Suppressor macrophage treated with lipopolysaccharide for 4 hours (primary cell): ENCODE data around the gene PROZ.
A peak's percentile ranks its signal among the peaks of the same experiment; 100 is the strongest.

ENCODE experiments used
- DNase-seq: peaks from one replicate; pipeline ENCODE4 v3.0.0-alpha.2; 2020

The PROZ gene

GRCh38 chr13:113142876-113143275 is 15.6 kb upstream of the PROZ start:
- no peak for DNase-seq

GRCh38 chr13:113143466-113144254 is 14.8 kb upstream of the PROZ start:
- DNase-seq: no peak

GRCh38 chr13:113144255-113144629 is 14.2 kb upstream of the PROZ start:
- DNase-seq: no peak

- DNase-seq: no peak
These were observed 13.0 kb upstream of the PROZ start for GRCh38 chr13:113145496-113145895.

- DNase-seq: no peak
These were observed 12.4 kb upstream of the PROZ start for GRCh38 chr13:113145911-113146598.

- DNase-seq: no peak
These were observed 11.7 kb upstream of the PROZ start for GRCh38 chr13:113146750-113147149.

GRCh38 chr13:113147206-113147605 is 11.2 kb upstream of the PROZ start:
- DNase-seq: no peak

GRCh38 chr13:113148407-113148806 is 10.0 kb upstream of the PROZ start:
- DNase-seq: no peak

GRCh38 chr13:113148940-113149503 is 9.4 kb upstream of the PROZ start:
- DNase-seq: no peak

GRCh38 chr13:113149711-113150549 is 8.5 kb upstream of the PROZ start:
- DNase-seq: no peak

- no peak for DNase-seq
These were observed 7.7 kb upstream of the PROZ start for GRCh38 chr13:113150550-113151365.

- DNase-seq: peak; percentile 60
These were observed 6.4 kb upstream of the PROZ start for GRCh38 chr13:113151745-113152690.

- DNase-seq: no peak
These were observed 5.8 kb upstream of the PROZ start for GRCh38 chr13:113152691-113152983.

GRCh38 chr13:113152984-113153809 is 5.3 kb upstream of the PROZ start:
- DNase-seq: peak; percentile 15

- peak; percentile 70 for DNase-seq
These were observed 4.4 kb upstream of the PROZ start for GRCh38 chr13:113153810-113154748.

- DNase-seq: no peak
These were observed 3.2 kb upstream of the PROZ start for GRCh38 chr13:113155201-113155600.

GRCh38 chr13:113155982-113156655 is 2.3 kb upstream of the PROZ start:
- DNase-seq: no peak

- no peak for DNase-seq
These were observed 1.1 kb upstream of the PROZ start for GRCh38 chr13:113157206-113157928.
